ENCODE results near the gene KRT15. TPM values are rescaled to one million over a fixed set of nuclear protein-coding genes. Genes with fewer than 3 reads are reported as not detected.
A peak's percentile ranks its signal among the peaks of the same experiment; 100 is the strongest.

KRT15 gene
- total and polyA plus RNA-seq, 2 experiments from 2014 or later, result 6.8 to 10.6 TPM

DNA sequence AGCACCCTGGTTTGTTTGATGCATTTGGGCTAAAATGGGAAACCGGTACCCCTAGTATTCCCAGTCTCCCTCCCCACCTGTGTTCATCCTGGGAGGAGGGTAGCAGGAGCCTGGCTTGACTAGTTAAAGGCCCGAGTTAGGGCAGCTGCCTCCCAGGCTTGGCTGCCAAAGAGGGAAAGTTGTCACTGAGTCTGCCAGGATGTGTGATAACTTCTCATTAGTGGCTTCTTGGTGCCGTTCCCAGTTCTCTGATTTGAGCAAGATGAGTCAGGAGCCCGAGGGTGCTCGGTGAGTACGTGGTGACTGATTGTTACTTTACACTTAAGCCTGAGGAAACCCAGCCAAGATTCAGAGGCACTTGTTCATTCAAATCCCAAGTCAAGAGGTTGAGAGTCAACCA, 54.0 kb downstream of the KRT15 start:
- DNase-seq (ENCODE audit: low spot score), result peak; percentile 28
- Histone ChIP-seq H3K4me1 (ENCODE audit: insufficient read depth) (no peaks in the 10 kb centered on the region), H3K27ac (no peak overlapping the region), H4K20me1 (ENCODE audit: insufficient read depth, poor library complexity, severe bottlenecking) (no peaks in the 10 kb centered on the region), H3K27me3 (no peaks in the 10 kb centered on the region), H3K36me3 (replicated peaks; ENCODE audit: insufficient read depth, low read depth) (no peaks in the 10 kb centered on the region), H2AFZ (no peak overlapping the region), H3K4me2 (no peak overlapping the region), H3K9me2 (replicated peaks; ENCODE audit: insufficient read depth) (no peaks in the 10 kb centered on the region), H3K4me3 (no peak overlapping the region), H3K9me3 (ENCODE audit: low read depth) (no peaks in the 10 kb centered on the region), H3K79me2 (no peaks in the 10 kb centered on the region)
- TF ChIP-seq, protein P1, sequence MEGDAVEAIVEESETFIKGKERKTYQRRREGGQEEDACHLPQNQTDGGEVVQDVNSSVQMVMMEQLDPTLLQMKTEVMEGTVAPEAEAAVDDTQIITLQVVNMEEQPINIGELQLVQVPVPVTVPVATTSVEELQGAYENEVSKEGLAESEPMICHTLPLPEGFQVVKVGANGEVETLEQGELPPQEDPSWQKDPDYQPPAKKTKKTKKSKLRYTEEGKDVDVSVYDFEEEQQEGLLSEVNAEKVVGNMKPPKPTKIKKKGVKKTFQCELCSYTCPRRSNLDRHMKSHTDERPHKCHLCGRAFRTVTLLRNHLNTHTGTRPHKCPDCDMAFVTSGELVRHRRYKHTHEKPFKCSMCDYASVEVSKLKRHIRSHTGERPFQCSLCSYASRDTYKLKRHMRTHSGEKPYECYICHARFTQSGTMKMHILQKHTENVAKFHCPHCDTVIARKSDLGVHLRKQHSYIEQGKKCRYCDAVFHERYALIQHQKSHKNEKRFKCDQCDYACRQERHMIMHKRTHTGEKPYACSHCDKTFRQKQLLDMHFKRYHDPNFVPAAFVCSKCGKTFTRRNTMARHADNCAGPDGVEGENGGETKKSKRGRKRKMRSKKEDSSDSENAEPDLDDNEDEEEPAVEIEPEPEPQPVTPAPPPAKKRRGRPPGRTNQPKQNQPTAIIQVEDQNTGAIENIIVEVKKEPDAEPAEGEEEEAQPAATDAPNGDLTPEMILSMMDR (IDR thresholded peaks at IDR 0.05; ENCODE audit: poor library complexity), result no peak
- TF ChIP-seq EZH2 (IDR thresholded peaks at IDR 0.05; ENCODE audit: borderline replicate concordance), result no peak
- no peak for TF ChIP-seq EZH2phosphoT487 (IDR thresholded peaks at IDR 0.05; ENCODE audit: low read depth, severe bottlenecking, unreplicated experiment)
- WGBS (ENCODE audit: low lambda C conversion rate, missing lambda C conversion rate), result 75% methylated on average over 6 of the region's 6 CpGs

- Histone ChIP-seq H3K4me1 (ENCODE audit: insufficient read depth) (no peaks in the 10 kb centered on the region), H4K20me1 (ENCODE audit: insufficient read depth, poor library complexity, severe bottlenecking) (no peaks in the 10 kb centered on the region), H3K9me2 (replicated peaks; ENCODE audit: insufficient read depth) (no peaks in the 10 kb centered on the region), H3K79me2 (no peaks in the 10 kb centered on the region), H3K4me2 (no peak overlapping the region), H3K9me3 (ENCODE audit: low read depth) (no peaks in the 10 kb centered on the region), H3K27ac (no peak overlapping the region), H3K4me3 (no peak overlapping the region), H3K27me3 (no peaks in the 10 kb centered on the region), H3K36me3 (replicated peaks; ENCODE audit: insufficient read depth, low read depth) (no peaks in the 10 kb centered on the region), H2AFZ (no peak overlapping the region)
- WGBS (ENCODE audit: low lambda C conversion rate, missing lambda C conversion rate), result 94% methylated on average over 11 of the region's 11 CpGs
- no peak for TF ChIP-seq EZH2 (IDR thresholded peaks at IDR 0.05; ENCODE audit: borderline replicate concordance)
- TF ChIP-seq, protein P1 (IDR thresholded peaks at IDR 0.05; ENCODE audit: poor library complexity), result no peak
- no peak for TF ChIP-seq EZH2phosphoT487 (IDR thresholded peaks at IDR 0.05; ENCODE audit: low read depth, severe bottlenecking, unreplicated experiment)
- no peak for DNase-seq (ENCODE audit: low spot score)
Observed at GRCh38 chr17:41464173-41464572, 54.5 kb downstream of the KRT15 start.

- H3K4me3 ChIP-seq, result no peak overlapping the region
- TF ChIP-seq EZH2 (IDR thresholded peaks at IDR 0.05; ENCODE audit: borderline replicate concordance) (no peak), EZH2phosphoT487 (IDR thresholded peaks at IDR 0.05; ENCODE audit: low read depth, severe bottlenecking, unreplicated experiment) (no peak)
- TF ChIP-seq, protein P1 (IDR thresholded peaks at IDR 0.05; ENCODE audit: poor library complexity), result no peak
- DNase-seq (ENCODE audit: low spot score), result no peak
- no peaks in the 10 kb centered on the region for H3K4me1 ChIP-seq (ENCODE audit: insufficient read depth)
- H3K9me2 ChIP-seq (replicated peaks; ENCODE audit: insufficient read depth), result no peaks in the 10 kb centered on the region
- H3K27ac ChIP-seq, result no peak overlapping the region
- no peaks in the 10 kb centered on the region for H3K9me3 ChIP-seq (ENCODE audit: low read depth)
- WGBS (ENCODE audit: low lambda C conversion rate, missing lambda C conversion rate), result 91% methylated on average over 8 of the region's 8 CpGs
- no peak overlapping the region for H2AFZ ChIP-seq
- no peaks in the 10 kb centered on the region for H3K27me3 ChIP-seq
- no peak overlapping the region for H3K4me2 ChIP-seq
- H4K20me1 ChIP-seq (ENCODE audit: insufficient read depth, poor library complexity, severe bottlenecking), result no peaks in the 10 kb centered on the region
- no peaks in the 10 kb centered on the region for H3K79me2 ChIP-seq
- no peaks in the 10 kb centered on the region for H3K36me3 ChIP-seq (replicated peaks; ENCODE audit: insufficient read depth, low read depth)
Observed at GRCh38 chr17:41463746-41464145, 54.9 kb downstream of the KRT15 start.

Small RNAs within 50 kb of the gene (microRNA-seq; reads per million reads assigned to microRNA genes)
- gene MIR6510, result not detected

Small RNAs within 50 kb of the gene (small RNA-seq; reads per million reads assigned to genes)
- 0.09 reads per million for gene RNU2-32P

Other genes starting within 250 kb of the KRT15 start
- gene KRTAP9-7, start 243.2 kb downstream of the KRT15 start, total RNA-seq, result not detected in 2 replicates
- not detected in 2 replicates for gene KRTAP9-7, start 243.2 kb downstream of the KRT15 start, polyA plus RNA-seq
- gene KRTAP29-1, start 216.0 kb downstream of the KRT15 start, total RNA-seq, result not detected in 2 replicates
- gene KRTAP29-1, start 216.0 kb downstream of the KRT15 start, polyA plus RNA-seq, result not detected in 2 replicates
- gene KRTAP16-1, start 209.6 kb downstream of the KRT15 start, total RNA-seq, result not detected in 2 replicates
- gene KRTAP16-1, start 209.6 kb downstream of the KRT15 start, polyA plus RNA-seq, result not detected in 2 replicates
- gene KRTAP17-1, start 203.2 kb downstream of the KRT15 start, total RNA-seq, result not detected in 2 replicates
- gene KRTAP17-1, start 203.2 kb downstream of the KRT15 start, polyA plus RNA-seq, result 0.33 TPM in 1 of 2 replicates, not detected in the other
- gene KRT33A, start 168.1 kb downstream of the KRT15 start, total RNA-seq, result not detected in 2 replicates
- not detected in 2 replicates for gene KRT33A, start 168.1 kb downstream of the KRT15 start, polyA plus RNA-seq
- not detected in 2 replicates for gene KRT33B, start 149.1 kb downstream of the KRT15 start, total RNA-seq
- gene KRT33B, start 149.1 kb downstream of the KRT15 start, polyA plus RNA-seq, result 0.35 TPM in 1 of 2 replicates, not detected in the other
- gene KRT34, start 136.6 kb downstream of the KRT15 start, total RNA-seq, result 0.20 TPM in 1 of 2 replicates, not detected in the other
- 0.71 TPM in 1 of 2 replicates, not detected in the other for gene KRT34, start 136.6 kb downstream of the KRT15 start, polyA plus RNA-seq
- not detected in 2 replicates for gene KRT31, start 121.3 kb downstream of the KRT15 start, total RNA-seq
- not detected in 2 replicates for gene KRT31, start 121.3 kb downstream of the KRT15 start, polyA plus RNA-seq
- not detected in 2 replicates for gene KRT37, start 94.3 kb downstream of the KRT15 start, total RNA-seq
- gene KRT37, start 94.3 kb downstream of the KRT15 start, polyA plus RNA-seq, result not detected in 2 replicates
- not detected in 2 replicates for gene KRT38, start 77.9 kb downstream of the KRT15 start, total RNA-seq
- not detected in 2 replicates for gene KRT38, start 77.9 kb downstream of the KRT15 start, polyA plus RNA-seq
- not detected in 2 replicates for gene KRT32, start 51.5 kb downstream of the KRT15 start, total RNA-seq
- not detected in 2 replicates for gene KRT32, start 51.5 kb downstream of the KRT15 start, polyA plus RNA-seq
- gene KRT35, start 37.7 kb downstream of the KRT15 start, total RNA-seq, result not detected in 2 replicates
- not detected in 2 replicates for gene KRT35, start 37.7 kb downstream of the KRT15 start, polyA plus RNA-seq
- not detected in 2 replicates for gene KRT36, start 29.0 kb downstream of the KRT15 start, total RNA-seq
- gene KRT36, start 29.0 kb downstream of the KRT15 start, polyA plus RNA-seq, result not detected in 2 replicates
- 5.3 and 8.1 TPM in 2 replicates for gene KRT13, start 13.3 kb downstream of the KRT15 start, total RNA-seq
- 15.1 and 24.8 TPM in 2 replicates for gene KRT13, start 13.3 kb downstream of the KRT15 start, polyA plus RNA-seq
- 623 and 817 TPM in 2 replicates for gene KRT19, start 9.4 kb upstream of the KRT15 start, total RNA-seq
- gene KRT19, start 9.4 kb upstream of the KRT15 start, polyA plus RNA-seq, result 1,343 and 1,722 TPM in 2 replicates
- not detected in 2 replicates for gene KRT9, start 53.2 kb upstream of the KRT15 start, total RNA-seq
- gene KRT9, start 53.2 kb upstream of the KRT15 start, polyA plus RNA-seq, result not detected in 2 replicates
- 0.33 TPM in 1 of 2 replicates, not detected in the other for gene KRT14, start 68.0 kb upstream of the KRT15 start, total RNA-seq
- gene KRT14, start 68.0 kb upstream of the KRT15 start, polyA plus RNA-seq, result 1.1 and 1.9 TPM in 2 replicates
- gene KRT16, start 93.9 kb upstream of the KRT15 start, total RNA-seq, result 0.90 and 1.1 TPM in 2 replicates
- gene KRT16, start 93.9 kb upstream of the KRT15 start, polyA plus RNA-seq, result 2.5 and 4.8 TPM in 2 replicates
- gene KRT17, start 105.7 kb upstream of the KRT15 start, total RNA-seq, result 41.5 and 59.5 TPM in 2 replicates
- gene KRT17, start 105.7 kb upstream of the KRT15 start, polyA plus RNA-seq, result 118 and 145 TPM in 2 replicates
- gene EIF1, start 170.0 kb upstream of the KRT15 start, total RNA-seq, result 180 and 192 TPM in 2 replicates
- 977 and 989 TPM in 2 replicates for gene EIF1, start 170.0 kb upstream of the KRT15 start, polyA plus RNA-seq
- gene GAST, start 193.4 kb upstream of the KRT15 start, total RNA-seq, result not detected in 2 replicates
- gene GAST, start 193.4 kb upstream of the KRT15 start, polyA plus RNA-seq, result 2.3 TPM in 1 of 2 replicates, not detected in the other
- gene HAP1, start 215.8 kb upstream of the KRT15 start, total RNA-seq, result 0.03 and 0.08 TPM in 2 replicates
- 0.18 and 0.44 TPM in 2 replicates for gene HAP1, start 215.8 kb upstream of the KRT15 start, polyA plus RNA-seq